GM23338 (cell line): Measurements from ENCODE around the gene TMEM9. TPM values are rescaled to one million over a fixed set of nuclear protein-coding genes. Genes with fewer than 3 reads are reported as not detected.

Experiments used
- ATAC-seq: fragments of 200-7000 bp; cut with Tn5 transposase; 3 replicates; pipeline ENCODE4 v1.9.1; 2020
- DNase-seq: peaks from one replicate; pipeline ENCODE4 v3.0.0-alpha.2; 2015; ENCODE audit warnings: low spot score
- H2AFZ ChIP-seq: fragments of 200-600 bp; sonication (generic); 2 replicates; pipeline ENCODE4 v1.8.0; 2016; ENCODE audit warnings: antibody characterized with exemption, mild to moderate bottlenecking, moderate library complexity
- H3F3A ChIP-seq: fragments of 200-600 bp; sonication (generic); replicated peaks from 2 replicates; pipeline ENCODE4 v1.8.0; 2017; ENCODE audit warnings: antibody characterized with exemption, mixed run types, low read depth
- H3K27ac ChIP-seq: fragments of 200-600 bp; sonication (generic); 2 replicates; pipeline ENCODE4 v1.6.1; 2016; ENCODE audit warnings: low read depth
- H3K27me3 ChIP-seq: fragments of 200-600 bp; sonication (generic); 2 replicates; pipeline ENCODE4 v1.8.0; 2016; ENCODE audit warnings: mild to moderate bottlenecking, mixed run types, moderate library complexity; ENCODE audit not compliant: insufficient read depth
- H3K36me3 ChIP-seq: fragments of 200-600 bp; sonication (generic); 2 replicates; pipeline ENCODE4 v1.8.0; 2016; ENCODE audit warnings: mild to moderate bottlenecking; ENCODE audit not compliant: insufficient read depth
- H3K4me1 ChIP-seq: fragments of 200-600 bp; sonication (generic); 2 replicates; pipeline ENCODE4 v1.8.0; 2016; ENCODE audit warnings: mild to moderate bottlenecking, moderate library complexity; ENCODE audit not compliant: insufficient read depth
- H3K4me2 ChIP-seq: fragments of 200-600 bp; sonication (generic); 2 replicates; pipeline ENCODE4 v1.7.1; 2017; ENCODE audit warnings: mixed run types
- H3K4me3 ChIP-seq: fragments of 200-600 bp; sonication (generic); 2 replicates; pipeline ENCODE4 v1.6.1; 2016; ENCODE audit warnings: mixed run types
- H3K79me2 ChIP-seq: fragments of 200-600 bp; sonication (generic); replicated peaks from 2 replicates; pipeline ENCODE4 v1.8.0; 2017; ENCODE audit warnings: mild to moderate bottlenecking; ENCODE audit not compliant: insufficient read depth
- H3K9me2 ChIP-seq: fragments of 200-600 bp; sonication (generic); 2 replicates; pipeline ENCODE4 v1.8.0; 2017; ENCODE audit not compliant: insufficient read depth
- H4K20me1 ChIP-seq: fragments of 200-600 bp; sonication (generic); replicated peaks from 2 replicates; pipeline ENCODE4 v1.8.0; 2017; ENCODE audit warnings: mild to moderate bottlenecking; ENCODE audit not compliant: insufficient read depth
- H3K27ac Mint-ChIP-seq: 2 replicates; pipeline ENCODE4 v1.8.0; 2020; ENCODE audit warnings: inconsistent platforms, mild to moderate bottlenecking, moderate library complexity, mixed read lengths
- H3K27me3 Mint-ChIP-seq: 3 replicates; pipeline ENCODE4 v1.8.0; 2022; ENCODE audit warnings: low read depth, mild to moderate bottlenecking, moderate library complexity, mixed read lengths, inconsistent platforms; ENCODE audit not compliant: insufficient read depth, poor library complexity
- H3K36me3 Mint-ChIP-seq: 3 replicates; pipeline ENCODE4 v1.8.0; 2021; ENCODE audit warnings: low read depth, mild to moderate bottlenecking, inconsistent platforms, moderate library complexity, mixed read lengths
- H3K4me1 Mint-ChIP-seq: 3 replicates; pipeline ENCODE4 v1.8.0; 2020; ENCODE audit warnings: mild to moderate bottlenecking, inconsistent platforms, mixed read lengths
- H3K4me3 Mint-ChIP-seq: 3 replicates; pipeline ENCODE4 v1.8.0; 2021; ENCODE audit warnings: moderate library complexity, mild to moderate bottlenecking, inconsistent platforms, mixed read lengths
- H3K9me3 Mint-ChIP-seq: 3 replicates; pipeline ENCODE4 v1.8.0; 2020; ENCODE audit warnings: moderate library complexity, mild to moderate bottlenecking, inconsistent platforms, mixed read lengths
- EZH2 ChIP-seq: fragments of 200-600 bp; sonication (generic); IDR thresholded peaks from one replicate; pipeline ENCODE4 v1.8.0; 2017; ENCODE audit warnings: antibody characterized with exemption, mild to moderate bottlenecking, low read depth; ENCODE audit not compliant: unreplicated experiment
- JUNB ChIP-seq: IDR thresholded peaks from one replicate; pipeline ENCODE4 v1.6.1; 2016; ENCODE audit warnings: antibody characterized with exemption; ENCODE audit not compliant: unreplicated experiment
- POLR2AphosphoS5 ChIP-seq: IDR thresholded peaks from 2 replicates; pipeline ENCODE4 v1.6.1; 2016; ENCODE audit warnings: antibody characterized with exemption, low read depth
- ZNF114 ChIP-seq: fragments of 250-450 bp; sonication (Bioruptor Pico); IDR thresholded peaks from 2 replicates; pipeline ENCODE4 v1.5.0; 2020; ENCODE audit warnings: mild to moderate bottlenecking, moderate library complexity
- ZNF462 ChIP-seq: fragments of 250-450 bp; sonication (Bioruptor Pico); IDR thresholded peaks from 2 replicates; pipeline ENCODE4 v1.5.0; 2020; ENCODE audit warnings: mild to moderate bottlenecking, moderate library complexity
- polyA plus RNA-seq: library from polyadenylated mRNA; unstranded; fragments of >200 nt; fragmentation: Nextera tagmentation; extraction: Ambion mirVana; gene quantifications from 2 replicates; pipeline ENCODE4 v1.2.1, GENCODE V29; 2016
- total RNA-seq: library from RNA; depleted of rRNA; stranded (reverse); fragments of >200 nt; shearing (Covaris generic); gene quantifications from 2 replicates; pipeline ENCODE4 v1.2.3, GENCODE V29; 2014
- TF ChIP-seq, protein P1 (sequence below): IDR thresholded peaks from 2 replicates; pipeline ENCODE4 v1.6.1; 2016; ENCODE audit warnings: antibody characterized with exemption

Gene TMEM9
- total and polyA plus RNA-seq, 2 experiments from 2014 or later, result 78.6 to 147 TPM

DNA sequence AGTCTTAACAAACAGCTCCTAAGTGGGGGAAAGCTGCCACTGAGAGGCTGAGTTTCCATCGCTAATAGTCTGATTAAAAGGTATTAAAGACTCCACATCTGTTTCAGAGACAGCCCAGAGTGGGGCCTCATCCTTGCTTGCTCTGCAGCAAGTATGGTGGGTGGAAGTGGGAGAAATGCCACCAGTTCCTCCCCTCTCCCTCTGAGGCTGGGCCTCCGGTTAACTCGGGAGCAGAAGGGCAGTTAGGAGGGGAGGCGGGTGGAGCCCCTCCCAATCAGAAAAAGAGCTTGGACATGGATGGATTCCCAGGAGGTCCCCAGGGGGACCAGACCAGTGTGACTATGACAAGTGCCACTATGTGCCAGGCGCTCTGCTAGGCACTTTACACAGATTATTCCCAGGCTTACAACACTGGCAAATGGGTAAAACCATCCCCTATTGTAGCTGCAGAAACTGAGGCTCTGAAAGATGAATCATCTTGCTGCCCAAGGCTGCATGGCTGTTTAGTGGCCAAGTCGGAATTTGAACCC is 15.9 kb downstream of the TMEM9 start:
- Histone ChIP-seq H3K36me3 (peaks cover 3% of the 10 kb centered on the region), H3K79me2 (no peaks in the 10 kb centered on the region), H3K4me3 (no peak overlapping the region), H3K4me2 (no peak overlapping the region), H4K20me1 (peaks cover 5% of the 10 kb centered on the region; the same call in 1 of the 2 replicates), H3F3A (no peaks in the 10 kb centered on the region), H3K4me1 (no peaks in the 10 kb centered on the region), H3K27ac (no peak overlapping the region), H3K27me3 (no peaks in the 10 kb centered on the region), H3K9me2 (no peaks in the 10 kb centered on the region), H2AFZ (no peak overlapping the region)
- no peak for DNase-seq
- Mint-ChIP-seq H3K36me3 (peaks cover 72% of the 10 kb centered on the region), H3K27ac (no peak overlapping the region), H3K4me1 (no peaks in the 10 kb centered on the region; the same call in 2 of the 3 replicates), H3K4me3 (no peak overlapping the region), H3K27me3 (peaks cover 8% of the 10 kb centered on the region), H3K9me3 (no peaks in the 10 kb centered on the region)
- TF ChIP-seq EZH2 (no peak), POLR2AphosphoS5 (no peak), JUNB (no peak), ZNF114 (CRISPR knock-in tag) (no peak), ZNF462 (CRISPR knock-in tag) (no peak)
- TF ChIP-seq, protein P1, sequence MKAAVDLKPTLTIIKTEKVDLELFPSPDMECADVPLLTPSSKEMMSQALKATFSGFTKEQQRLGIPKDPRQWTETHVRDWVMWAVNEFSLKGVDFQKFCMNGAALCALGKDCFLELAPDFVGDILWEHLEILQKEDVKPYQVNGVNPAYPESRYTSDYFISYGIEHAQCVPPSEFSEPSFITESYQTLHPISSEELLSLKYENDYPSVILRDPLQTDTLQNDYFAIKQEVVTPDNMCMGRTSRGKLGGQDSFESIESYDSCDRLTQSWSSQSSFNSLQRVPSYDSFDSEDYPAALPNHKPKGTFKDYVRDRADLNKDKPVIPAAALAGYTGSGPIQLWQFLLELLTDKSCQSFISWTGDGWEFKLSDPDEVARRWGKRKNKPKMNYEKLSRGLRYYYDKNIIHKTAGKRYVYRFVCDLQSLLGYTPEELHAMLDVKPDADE, result no peak
- no peak for ATAC-seq
